GM21576 (cell line): ENCODE data around the gene LYZL6.

Experiments used
- ATAC-seq: cut with Tn5 transposase; IDR thresholded peaks from one replicate; pipeline ENCODE4 v1.9.1; 2021; ENCODE audit warnings: mild to moderate bottlenecking, moderate library complexity; ENCODE audit not compliant: unreplicated experiment

LYZL6 gene, protein sequence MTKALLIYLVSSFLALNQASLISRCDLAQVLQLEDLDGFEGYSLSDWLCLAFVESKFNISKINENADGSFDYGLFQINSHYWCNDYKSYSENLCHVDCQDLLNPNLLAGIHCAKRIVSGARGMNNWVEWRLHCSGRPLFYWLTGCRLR

DNA sequence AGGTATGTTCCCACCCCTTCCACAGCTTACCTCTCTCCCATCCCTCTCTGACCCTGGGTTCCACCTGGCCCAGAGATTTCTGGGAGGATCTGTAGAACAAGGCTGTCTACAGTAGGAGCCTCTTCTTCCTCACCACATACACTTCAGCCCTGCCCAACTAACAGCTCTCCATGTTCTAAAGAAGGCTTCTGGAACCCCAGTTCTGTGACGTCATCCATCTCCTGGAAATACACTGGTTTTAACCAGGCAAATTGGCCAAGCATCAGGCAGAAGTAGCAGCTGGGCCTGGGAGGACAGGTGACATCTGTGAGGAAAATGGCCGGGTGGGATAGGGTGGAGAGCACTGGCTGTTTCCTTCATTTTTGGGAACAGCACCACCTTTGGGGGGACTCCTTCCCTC is at the start of gene LYZL6:
Gene LYZL6, minus strand, starts transcription at position 177 of the 400 bp plus-strand sequence. CDS start 4,357 bp downstream, outside the sequence.
- no peak for ATAC-seq

DNA sequence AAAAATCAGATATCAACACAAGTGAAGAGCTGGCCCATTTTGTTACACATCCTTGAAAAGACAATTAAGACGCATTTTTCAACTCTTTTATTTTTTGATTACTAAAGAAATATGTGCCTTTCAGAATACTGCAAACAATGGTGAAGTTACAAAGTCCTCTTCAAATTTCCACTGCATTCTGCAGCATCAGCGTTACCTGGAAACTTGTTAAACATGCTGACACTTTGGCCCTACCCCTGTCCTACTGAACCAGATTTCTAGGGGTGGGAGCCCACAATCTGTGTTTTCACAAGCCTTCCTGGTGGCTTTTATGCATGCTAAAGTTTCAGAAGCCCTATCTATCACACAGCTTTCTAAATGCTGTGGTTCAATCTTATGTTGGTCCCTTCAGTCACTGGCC is 47.6 kb upstream of the LYZL6 start:
- no peak for ATAC-seq

DNA sequence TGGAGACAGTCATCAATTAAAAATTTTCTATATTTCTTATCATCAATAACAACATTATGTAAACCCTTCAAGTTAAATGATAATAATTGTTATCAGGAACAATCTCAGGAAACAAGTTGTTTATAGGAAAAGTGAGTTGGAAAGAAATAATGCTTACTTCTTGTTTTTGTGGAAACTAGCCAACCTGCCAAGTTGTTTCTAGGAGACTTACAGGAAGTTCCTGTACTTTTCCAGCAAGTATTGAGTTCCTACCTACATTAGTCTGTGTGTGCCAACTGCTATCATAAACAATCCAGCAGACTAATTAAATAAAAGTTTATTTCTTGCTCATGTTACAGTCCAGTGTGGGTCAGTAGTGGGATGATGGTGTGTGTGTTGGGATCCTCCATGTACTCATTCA is 44.7 kb upstream of the LYZL6 start:
- no peak for ATAC-seq

DNA sequence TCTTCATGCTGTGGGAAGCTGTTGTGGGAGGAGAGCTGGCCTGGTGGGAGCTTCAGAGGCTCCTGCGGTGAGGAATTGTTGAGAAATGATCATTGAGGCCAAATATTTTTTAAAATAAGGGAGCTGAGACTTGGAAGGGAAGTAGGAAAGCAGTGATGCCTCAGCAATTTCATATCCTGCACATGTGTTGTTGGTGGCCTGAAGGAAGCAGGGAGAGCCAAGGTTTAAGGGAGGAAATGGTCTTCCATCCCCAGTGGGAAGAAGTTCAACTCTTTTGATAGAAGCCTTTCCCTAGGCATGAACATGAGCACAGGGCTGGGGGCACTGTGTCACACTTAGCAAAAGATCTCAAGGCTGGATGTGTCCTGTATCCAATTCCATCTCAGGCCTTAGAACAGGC is 43.1 kb upstream of the LYZL6 start, which contains the start of gene CCL14:
Gene CCL14, minus strand, starts transcription at position 87 of the 400 bp plus-strand sequence. Its CDS starts 80 bp downstream, at position 7.
- no peak for ATAC-seq

DNA sequence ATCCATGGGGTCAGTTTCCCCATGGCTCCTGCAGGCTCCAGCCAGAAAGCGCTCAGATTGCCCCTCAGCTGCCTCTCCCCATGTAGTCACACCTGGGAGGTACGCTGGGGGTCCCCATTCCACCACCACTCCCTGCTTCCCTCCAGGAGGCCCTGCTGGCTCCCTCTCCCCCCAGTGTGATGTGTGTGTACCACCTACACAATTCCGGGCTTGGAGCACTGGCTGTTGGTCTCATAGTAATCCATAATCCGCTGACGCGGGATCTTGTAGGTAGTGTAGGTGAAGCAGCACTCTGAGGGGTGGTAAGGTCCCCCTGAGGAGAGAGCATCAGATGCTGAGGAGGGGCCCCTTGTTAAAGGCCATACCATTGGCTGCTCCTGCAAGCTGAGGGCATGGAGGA is 40.6 kb upstream of the LYZL6 start:
- ATAC-seq = no peak

DNA sequence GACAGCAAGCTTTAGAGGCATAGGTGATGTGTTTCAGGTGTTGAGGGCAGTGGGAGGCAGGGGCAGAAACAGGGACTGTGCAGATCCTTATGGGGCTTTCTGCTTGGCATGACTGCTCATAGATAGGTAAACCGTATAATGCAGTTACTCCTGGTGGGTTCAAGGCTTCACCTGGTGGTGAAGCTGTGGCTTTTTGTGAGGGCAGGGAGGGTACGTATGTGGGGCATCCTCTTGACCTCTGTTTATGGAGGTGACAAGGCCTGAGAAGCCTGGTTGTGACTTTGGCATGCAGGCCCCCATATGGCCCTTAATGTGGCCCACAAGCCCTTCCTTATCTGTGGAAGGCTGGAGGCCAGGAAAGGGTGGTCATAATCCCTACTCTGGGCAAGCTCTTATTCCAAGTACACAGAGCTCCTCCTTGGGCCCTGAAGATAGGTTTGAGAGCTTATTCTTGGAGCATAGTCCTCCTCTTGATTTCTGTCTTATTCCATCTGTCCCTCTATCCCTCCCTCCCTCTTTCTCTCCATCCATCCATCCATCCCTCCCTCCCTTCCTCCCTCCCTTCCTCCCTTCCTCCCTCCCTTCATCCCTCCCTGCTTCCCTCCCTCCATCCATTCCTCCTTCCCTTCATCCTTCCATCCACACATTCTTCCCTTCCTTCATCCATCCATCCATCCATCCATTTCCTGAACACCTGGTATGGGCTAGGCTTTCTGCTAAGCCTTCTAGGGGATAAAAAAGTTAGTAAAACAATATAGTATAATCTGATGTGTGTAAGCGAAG is 39.1 kb upstream of the LYZL6 start:
- no peak for ATAC-seq

DNA sequence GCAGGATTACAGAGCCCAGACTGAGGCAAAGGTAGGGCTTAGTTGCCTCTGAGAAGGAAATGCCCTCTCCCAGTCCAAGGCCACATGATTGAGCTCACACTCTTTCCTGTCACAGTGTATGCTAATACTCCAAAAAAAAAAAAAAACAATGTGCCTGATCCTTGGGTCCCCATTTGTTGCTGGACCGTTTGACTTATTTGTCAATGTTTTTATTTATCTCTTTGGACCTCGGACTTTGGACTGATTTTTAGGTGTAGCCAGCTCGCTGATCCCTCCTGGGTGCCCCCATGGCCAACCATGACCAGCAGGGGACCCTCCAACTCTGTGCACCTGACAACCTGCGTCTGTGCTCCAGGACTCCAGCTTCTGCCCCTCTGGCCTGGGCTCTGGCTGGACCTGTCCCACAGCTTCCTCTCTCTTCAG is 38.4 kb upstream of the LYZL6 start:
- ATAC-seq = no peak

DNA sequence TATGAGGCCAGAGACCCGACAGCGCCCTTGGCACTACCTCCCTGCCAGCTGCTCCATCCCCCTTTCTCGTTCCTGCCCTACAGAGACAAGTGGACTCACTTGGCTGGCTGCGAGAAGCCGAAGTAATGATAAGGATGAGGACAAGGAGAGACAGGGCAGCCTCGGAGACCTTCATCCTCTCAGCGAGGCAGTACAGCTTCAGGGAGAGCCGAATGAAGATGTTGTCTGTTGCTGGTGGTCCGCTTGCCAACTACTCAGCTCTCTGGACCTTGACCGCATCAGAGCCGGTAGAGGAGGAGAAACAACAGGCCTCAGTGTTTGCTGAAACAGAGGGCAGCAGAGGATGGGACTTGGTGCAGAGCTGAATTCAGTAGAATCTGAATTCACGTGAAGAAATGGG is 37.7 kb upstream of the LYZL6 start, which contains the start of gene CCL16:
Gene CCL16, minus strand, starts transcription at position 252 of the 400 bp plus-strand sequence. Its CDS starts 77 bp downstream, at position 175.
- ATAC-seq = no peak

DNA sequence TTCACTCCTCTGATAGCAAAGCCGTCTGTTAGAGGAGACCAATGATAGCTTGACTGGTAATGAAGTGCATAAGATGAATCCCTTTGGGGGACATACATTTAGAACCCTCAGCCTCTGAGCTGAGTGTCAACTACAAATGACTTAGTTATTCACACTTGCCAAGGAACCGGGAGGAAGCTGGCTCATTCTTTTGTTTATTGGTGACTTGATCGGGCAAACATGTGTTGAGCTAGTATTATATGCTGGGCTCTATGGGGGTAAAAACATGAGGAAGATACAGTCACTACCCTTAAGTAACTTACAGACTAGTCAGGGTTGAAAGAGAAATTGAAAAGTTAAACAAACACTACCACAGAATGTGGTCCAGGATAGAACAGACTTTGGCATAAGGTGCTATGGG is 34.8 kb upstream of the LYZL6 start:
- ATAC-seq = no peak

DNA sequence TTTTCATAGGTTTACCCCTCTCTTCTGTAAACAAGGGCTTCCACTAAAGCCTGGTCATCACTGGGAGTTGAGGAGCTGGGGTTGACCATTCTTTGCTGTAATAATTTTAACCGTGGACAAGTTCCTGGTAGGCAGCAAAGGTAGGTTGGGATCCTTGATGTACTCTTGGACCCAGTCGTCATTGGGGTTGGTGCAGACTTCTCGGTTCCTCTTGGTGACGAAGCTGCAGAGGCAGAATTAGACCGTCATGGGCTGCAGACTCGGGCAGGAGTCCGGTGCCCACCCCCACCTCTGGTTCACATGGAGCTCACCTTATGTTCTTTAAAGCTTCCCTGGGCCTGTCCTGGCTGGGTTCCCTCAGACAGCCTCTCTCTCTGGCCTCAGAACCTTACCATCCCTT is 34.0 kb upstream of the LYZL6 start:
- ATAC-seq = no peak

DNA sequence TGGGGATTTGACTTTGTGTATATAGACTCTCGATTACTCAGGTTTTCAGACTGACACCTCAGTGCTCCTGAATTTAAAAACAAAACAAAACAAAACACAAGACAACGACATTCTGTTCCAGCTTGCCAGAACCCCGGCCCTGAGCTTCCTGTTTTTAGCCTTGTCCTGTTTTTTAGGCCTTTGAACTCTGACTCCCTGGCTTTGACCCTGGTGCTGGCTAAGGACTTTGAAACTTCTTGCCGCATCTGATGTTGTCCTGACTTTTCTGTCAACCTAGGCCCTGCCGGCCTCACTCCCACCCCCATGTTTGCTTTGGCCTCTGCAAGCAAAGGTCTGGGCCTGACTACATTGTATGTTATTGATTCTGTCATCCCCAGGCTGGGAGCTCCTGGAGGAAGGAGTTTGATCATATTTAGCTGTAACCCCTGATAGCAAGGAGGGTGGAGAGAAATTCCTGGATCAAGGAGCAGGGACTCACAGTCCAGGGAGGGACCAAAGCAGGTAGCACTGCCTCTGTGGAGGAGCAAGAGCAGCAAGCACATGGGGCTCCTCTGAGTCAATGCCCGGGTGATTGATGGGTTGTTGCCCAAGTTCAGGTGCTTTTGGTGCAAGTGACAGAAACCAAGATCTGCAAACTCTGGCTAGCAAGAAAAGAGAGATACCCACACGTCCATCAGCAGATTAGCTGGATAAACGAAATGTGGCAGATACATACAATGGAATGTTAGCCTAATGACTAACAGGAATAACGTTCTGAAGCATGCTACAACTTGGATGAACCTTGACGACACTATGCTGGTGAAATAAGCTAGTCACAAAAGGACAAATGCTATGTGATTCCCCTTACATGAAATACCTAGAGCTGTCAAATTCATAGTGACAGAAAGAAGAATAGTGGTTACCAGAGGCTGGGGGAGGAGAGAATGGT is 30.1 kb upstream of the LYZL6 start:
- ATAC-seq = no peak

DNA sequence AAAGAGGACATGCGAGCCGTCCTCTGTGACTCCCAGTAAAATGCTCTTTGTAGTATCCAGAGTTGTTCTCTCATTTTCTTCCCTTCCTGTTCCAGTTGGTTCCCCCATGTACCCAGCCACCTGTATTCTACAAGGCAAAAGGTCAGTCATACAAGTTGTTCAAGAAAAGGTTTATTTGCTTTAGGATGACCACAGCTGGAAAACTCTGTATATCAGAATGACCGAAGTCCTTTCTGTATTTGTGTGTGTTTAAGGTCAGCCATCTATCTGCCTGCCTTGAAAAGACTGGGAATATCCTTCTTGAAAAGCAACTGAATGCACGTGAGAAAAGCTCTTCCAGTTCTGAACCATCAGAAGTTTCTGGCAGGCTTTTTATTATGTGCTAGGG is 29.4 kb upstream of the LYZL6 start:
- no peak for ATAC-seq

DNA sequence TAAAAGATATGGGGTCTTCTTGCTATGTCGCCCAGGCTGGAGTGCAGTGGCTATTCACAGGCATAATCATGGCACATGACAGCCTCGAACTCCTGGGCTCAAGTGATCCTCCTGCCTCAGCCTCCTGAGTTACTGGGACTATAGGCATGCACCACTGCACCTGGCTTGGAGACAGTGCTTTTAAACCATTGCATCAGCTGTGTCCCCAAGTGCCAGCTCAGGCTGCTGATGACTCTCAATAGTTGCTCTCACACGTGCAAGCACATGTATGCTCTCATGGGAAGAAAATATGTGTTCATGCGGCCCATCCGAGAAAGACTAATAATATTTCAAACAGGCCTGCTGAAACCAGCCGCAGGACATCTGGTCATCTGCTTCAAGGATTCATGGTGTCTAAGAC is 29.0 kb upstream of the LYZL6 start:
- ATAC-seq = no peak

DNA sequence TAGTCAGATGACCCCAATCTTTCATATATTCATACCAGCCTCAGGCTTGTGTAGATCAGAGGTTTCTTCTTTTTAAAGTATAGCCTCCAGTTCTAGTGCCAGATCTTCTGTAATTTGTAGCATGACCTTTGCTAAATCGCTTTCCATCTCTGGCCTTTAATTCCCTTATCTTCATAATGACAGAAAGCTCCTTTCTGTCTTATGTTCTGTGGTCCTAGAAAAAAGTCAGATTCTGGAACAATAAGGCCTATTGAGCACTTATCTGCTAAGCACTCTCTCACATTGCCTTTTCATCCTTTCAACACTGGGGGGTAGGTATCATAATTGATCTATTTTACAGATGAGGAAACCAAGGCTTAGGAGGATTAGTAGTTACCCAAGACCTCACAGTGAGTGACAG is 28.6 kb upstream of the LYZL6 start:
- no peak for ATAC-seq

DNA sequence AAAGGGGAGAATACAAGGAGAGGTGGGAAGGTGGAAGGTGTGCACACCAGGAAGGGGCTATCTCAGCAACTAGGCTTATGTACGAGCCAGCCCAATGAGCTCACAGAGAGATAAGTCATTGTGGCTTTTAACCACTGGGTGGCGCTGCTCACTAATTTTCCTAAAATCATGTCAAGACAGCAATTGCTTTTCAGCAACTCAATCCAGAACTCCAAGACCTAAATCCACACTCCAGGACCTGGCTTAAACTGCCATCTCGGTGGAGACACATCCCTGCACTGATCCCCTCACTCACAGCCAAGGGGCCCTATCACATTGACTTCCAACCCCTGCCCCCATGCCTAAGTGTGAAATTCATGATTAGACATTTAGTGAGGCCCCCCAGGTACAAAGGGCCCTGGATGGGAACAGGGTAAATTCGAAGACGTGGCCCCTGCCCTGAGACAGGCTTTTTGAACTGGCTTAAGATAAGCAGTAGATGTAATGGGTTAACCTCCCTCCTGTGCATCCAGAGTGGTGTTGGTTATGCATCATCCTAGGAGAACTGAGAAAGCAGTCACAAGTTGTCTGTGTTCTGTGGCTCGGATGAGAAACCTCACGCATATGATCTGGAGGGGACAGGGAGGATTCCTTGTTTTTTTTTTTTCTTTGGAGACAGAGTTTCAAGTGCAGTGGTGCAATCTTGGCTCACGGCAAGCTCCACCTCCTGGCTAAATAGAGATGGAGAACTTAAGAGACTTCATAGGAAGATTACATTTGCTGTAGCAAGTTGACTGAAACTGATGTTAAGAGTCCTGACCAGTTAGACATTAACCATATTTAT is 26.3 kb upstream of the LYZL6 start:
- ATAC-seq = no peak

DNA sequence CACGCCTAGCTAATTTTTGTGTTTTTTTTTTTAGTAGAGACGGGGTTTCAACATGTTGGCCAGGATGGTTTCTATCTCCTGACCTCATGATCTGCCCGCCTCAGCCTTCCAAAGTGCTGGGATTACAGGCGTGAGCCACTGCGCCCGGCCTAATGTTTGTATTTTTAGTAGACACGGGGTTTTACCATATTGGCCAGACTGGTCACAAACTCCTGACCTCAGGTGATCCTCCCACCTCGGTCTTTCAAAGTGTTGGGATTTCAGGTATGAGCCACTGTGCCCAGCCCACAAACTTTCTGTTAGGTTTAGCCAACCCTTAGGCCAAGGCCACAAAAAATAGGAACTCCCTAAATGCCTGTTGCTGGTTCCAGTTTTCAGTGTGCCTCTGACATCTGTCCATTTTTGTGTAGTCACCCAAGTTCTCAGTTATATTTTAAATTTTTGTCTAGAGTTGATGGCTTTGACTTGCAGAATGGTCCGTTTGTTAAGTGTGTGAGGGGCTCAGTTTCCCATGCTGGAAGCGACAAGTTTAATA is 25.1 kb upstream of the LYZL6 start:
- ATAC-seq = no peak

DNA sequence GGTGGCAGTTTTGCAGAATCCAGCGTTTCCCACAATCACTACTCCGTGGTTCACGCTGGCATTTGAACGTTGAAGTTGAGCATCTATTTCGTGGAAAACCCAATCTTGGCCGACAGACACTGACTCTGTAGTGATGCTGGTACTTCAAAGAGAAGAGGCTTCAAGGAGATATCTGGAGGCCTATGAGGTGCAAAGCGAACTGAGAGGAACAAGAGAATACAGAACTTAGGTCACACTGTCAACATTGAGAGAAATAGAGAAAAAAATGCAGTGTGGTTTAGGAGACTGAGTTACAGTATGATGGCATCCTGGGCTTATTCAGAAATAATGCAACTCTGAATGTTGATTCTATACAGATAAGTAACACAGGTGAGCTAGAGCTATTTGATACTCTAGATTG is 21.8 kb upstream of the LYZL6 start:
- no peak for ATAC-seq

DNA sequence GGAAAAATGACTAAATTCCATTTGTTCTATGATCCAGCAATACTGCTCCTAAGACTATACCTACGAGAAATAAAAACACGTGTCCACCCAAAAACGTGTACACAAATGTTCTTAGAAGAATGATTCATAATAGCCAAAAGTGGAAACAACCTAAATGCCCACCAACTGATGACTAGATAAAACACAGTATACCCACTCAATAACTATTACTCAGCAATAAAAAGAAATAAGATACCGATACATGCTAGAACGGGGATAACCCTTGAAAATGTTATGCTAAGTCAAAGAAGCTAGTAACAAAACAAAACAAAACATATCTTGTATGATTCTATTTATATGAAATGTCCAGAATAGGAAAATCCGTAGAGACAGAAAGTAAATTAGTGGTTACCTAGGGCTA is 20.1 kb upstream of the LYZL6 start:
- ATAC-seq = no peak

DNA sequence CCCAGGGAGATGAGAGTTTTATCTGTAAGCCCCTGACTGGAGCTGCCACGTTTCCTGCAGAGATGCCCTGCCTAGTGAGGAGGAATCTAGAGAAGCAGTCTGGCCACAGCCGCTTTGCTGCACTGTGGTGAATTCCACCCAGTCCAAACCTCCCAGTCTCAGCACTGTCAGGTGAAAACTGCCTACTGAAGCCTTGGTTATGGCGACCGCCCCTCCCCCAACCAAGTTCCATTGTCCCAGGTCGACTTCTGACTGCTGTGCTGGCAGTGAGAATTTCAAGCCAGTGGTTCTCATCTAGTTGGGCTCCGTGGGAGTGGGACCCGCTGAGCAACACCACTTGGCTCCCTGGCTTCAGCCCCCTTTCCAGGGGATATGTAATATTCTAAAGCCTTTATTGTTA is 10.2 kb upstream of the LYZL6 start:
- ATAC-seq = no peak

DNA sequence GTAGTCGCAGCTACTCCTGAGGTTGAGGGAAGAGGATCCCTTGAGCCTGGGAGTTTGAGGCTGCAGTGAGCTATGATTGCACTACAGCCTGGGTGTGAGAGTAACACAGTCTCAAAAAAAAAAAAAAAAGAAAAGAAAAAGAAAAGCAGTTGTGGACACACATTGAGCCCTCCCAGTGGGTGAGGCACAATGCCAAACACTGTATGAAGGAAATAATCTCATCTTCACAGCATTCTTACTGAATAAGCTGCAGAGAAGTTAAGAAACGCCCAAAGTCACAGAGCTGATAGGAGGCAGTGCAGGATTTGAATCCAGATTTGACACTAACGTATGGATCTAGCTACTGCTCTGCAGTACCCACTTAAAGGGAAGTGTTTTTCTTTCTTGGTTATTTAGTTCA is 5.9 kb upstream of the LYZL6 start:
- ATAC-seq = no peak
